OCI-LY3 (cell line): ENCODE data around the gene HCRTR1.

Source experiments
- H2AFZ ChIP-seq: fragments of 200-600, 300-600 bp; shearing (Covaris generic); 2 replicates; pipeline ENCODE4 v1.6.0; 2014; ENCODE audit warnings: antibody characterized with exemption, low read depth, low read length
- H3K27ac ChIP-seq: fragments of 200-600, 300-600 bp; sonication (generic); 2 replicates; pipeline ENCODE4 v1.5.1; 2014; ENCODE audit warnings: mild to moderate bottlenecking, low read length, moderate library complexity, mixed read lengths
- H3K27me3 ChIP-seq: fragments of 200-600, 300-600 bp; sonication (generic); 2 replicates; pipeline ENCODE4 v1.6.1; 2014; ENCODE audit warnings: low read depth, low read length, mixed read lengths
- H3K36me3 ChIP-seq: fragments of 200-600, 300-600 bp; sonication (generic); replicated peaks from 2 replicates; pipeline ENCODE3; 2014; ENCODE audit warnings: low read depth, low read length, mixed read lengths
- H3K4me1 ChIP-seq: fragments of 300-600, 200-600 bp; sonication (generic); 2 replicates; pipeline ENCODE4 v1.6.1; 2014; ENCODE audit warnings: low read length, mixed read lengths
- H3K4me2 ChIP-seq: fragments of 200-600, 300-600 bp; sonication (generic); 2 replicates; pipeline ENCODE4 v1.6.1; 2014; ENCODE audit warnings: low read length, mixed read lengths
- H3K4me3 ChIP-seq: fragments of 300-600, 200-600 bp; sonication (generic); 2 replicates; pipeline ENCODE4 v1.5.1; 2014; ENCODE audit warnings: antibody characterized with exemption, mild to moderate bottlenecking, low read length, moderate library complexity
- H3K79me2 ChIP-seq: fragments of 300-600, 200-600 bp; shearing (Covaris generic); 2 replicates; pipeline ENCODE4 v1.6.1; 2014; ENCODE audit warnings: mild to moderate bottlenecking, low read length, mixed read lengths
- H3K9ac ChIP-seq: fragments of 300-600, 200-600 bp; shearing (Covaris generic); 2 replicates; pipeline ENCODE4 v1.6.0; 2014; ENCODE audit warnings: mild to moderate bottlenecking, low read length, moderate library complexity
- H3K9me3 ChIP-seq: fragments of 200-600, 300-600 bp; shearing (Covaris generic); 2 replicates; pipeline ENCODE4 v1.6.1; 2014; ENCODE audit warnings: low read length, mixed read lengths; ENCODE audit not compliant: insufficient read depth
- H4K20me1 ChIP-seq: fragments of 200-600, 300-600 bp; sonication (generic); 2 replicates; pipeline ENCODE4 v1.6.1; 2016; ENCODE audit warnings: low read length, mixed read lengths; ENCODE audit not compliant: insufficient read depth
- CTCF ChIP-seq: fragments of 200-600, 300-600 bp; sonication (generic); IDR thresholded peaks from 2 replicates; pipeline ENCODE4 v1.5.1; 2014; ENCODE audit warnings: antibody characterized with exemption, low read length, low read depth
- EZH2phosphoT487 ChIP-seq: fragments of 200-600 bp; shearing (Covaris generic); IDR thresholded peaks from 2 replicates; pipeline ENCODE4 v1.6.1; 2018; ENCODE audit warnings: antibody characterized with exemption, mixed run types, low read depth

HCRTR1 gene

DNA sequence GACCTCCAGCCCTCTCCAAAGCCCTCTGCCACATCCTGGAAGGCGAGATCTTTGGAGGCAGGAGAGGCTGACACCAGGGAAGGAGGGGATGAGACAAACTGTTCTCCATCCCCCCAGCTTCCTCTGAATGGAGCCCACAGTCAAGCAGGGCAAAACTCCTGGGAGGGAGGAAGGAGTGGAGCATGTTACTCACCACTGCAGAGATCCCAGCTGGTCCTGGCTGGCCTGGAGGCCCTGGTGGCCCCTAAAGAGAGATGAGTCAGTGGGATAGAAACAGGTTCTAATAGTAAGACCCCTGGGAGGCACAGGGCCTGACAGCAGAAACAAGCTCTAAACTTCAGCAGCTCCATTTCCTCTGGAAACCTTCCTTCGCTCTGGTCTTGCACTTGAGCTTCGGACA lies 41.2 kb downstream of the HCRTR1 start:
- Histone ChIP-seq H3K9me3 (no peaks in the 10 kb centered on the region), H4K20me1 (no peaks in the 10 kb centered on the region), H3K36me3 (no peaks in the 10 kb centered on the region), H3K4me2 (no peak overlapping the region), H3K4me1 (peaks cover 6% of the 10 kb centered on the region; the same call in 1 of the 2 replicates), H2AFZ (no peak overlapping the region), H3K9ac (no peak overlapping the region), H3K27me3 (no peaks in the 10 kb centered on the region), H3K27ac (no peak overlapping the region), H3K79me2 (no peaks in the 10 kb centered on the region), H3K4me3 (no peak overlapping the region)
- TF ChIP-seq EZH2phosphoT487 = no peak
- TF ChIP-seq CTCF = no peak

- Histone ChIP-seq H2AFZ (no peak overlapping the region), H4K20me1 (no peaks in the 10 kb centered on the region), H3K27ac (no peak overlapping the region), H3K4me1 (peaks cover 6% of the 10 kb centered on the region; the same call in 1 of the 2 replicates), H3K27me3 (no peaks in the 10 kb centered on the region), H3K9ac (no peak overlapping the region), H3K79me2 (no peaks in the 10 kb centered on the region), H3K4me3 (no peak overlapping the region), H3K36me3 (no peaks in the 10 kb centered on the region), H3K9me3 (no peaks in the 10 kb centered on the region), H3K4me2 (no peak overlapping the region)
- TF ChIP-seq EZH2phosphoT487 = no peak
Measured at GRCh38 chr1:31659889-31660288, 42.4 kb downstream of the HCRTR1 start.

DNA sequence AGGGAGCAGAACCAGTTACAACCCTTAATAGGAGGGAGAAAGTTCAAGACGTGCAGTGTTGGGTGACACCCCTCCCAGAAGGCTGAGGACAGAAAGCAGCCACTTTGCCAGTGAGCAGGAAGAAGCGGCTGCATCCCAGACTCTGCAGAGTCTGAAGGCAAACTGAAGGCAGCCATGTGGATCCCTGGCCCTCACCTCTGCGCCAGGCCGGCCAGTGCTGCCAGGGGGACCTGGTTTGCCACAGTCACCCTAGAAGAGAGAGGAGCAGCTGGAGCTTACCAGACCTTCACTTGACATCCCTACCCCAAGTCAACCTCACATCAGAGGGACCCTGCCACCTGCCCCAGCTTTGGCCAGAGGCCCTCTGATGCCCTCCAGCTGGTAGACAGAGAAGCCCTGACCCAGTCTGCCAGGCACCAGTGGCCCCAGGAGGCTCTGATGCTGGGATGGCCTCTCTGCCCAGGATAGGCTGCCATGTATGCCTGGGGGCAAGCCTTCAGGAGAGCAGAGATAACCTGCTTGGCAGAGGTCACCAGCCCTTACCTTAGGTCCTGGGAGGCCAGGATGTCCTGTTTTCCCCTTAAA lies 43.5 kb downstream of the HCRTR1 start:
- Histone ChIP-seq H3K79me2 (no peaks in the 10 kb centered on the region), H3K9ac (no peak overlapping the region), H3K4me3 (no peak overlapping the region), H3K4me2 (no peak overlapping the region), H4K20me1 (no peaks in the 10 kb centered on the region), H3K36me3 (no peaks in the 10 kb centered on the region), H3K27me3 (no peaks in the 10 kb centered on the region), H2AFZ (no peak overlapping the region), H3K9me3 (no peaks in the 10 kb centered on the region), H3K27ac (no peak overlapping the region), H3K4me1 (peaks cover 6% of the 10 kb centered on the region; the same call in 1 of the 2 replicates)
- TF ChIP-seq CTCF (no peak), EZH2phosphoT487 (no peak)

GRCh38 chr1:31661856-31662255 lies 44.4 kb downstream of the HCRTR1 start:
- H3K4me2 ChIP-seq = no peak overlapping the region
- H3K27ac ChIP-seq = no peak overlapping the region
- H3K9me3 ChIP-seq = no peaks in the 10 kb centered on the region
- H3K4me1 ChIP-seq = peaks cover 6% of the 10 kb centered on the region; the same call in 1 of the 2 replicates
- H3K36me3 ChIP-seq = no peaks in the 10 kb centered on the region
- H3K79me2 ChIP-seq = no peaks in the 10 kb centered on the region
- H3K4me3 ChIP-seq = no peak overlapping the region
- no peaks in the 10 kb centered on the region for H3K27me3 ChIP-seq
- no peak overlapping the region for H3K9ac ChIP-seq
- TF ChIP-seq CTCF (no peak), EZH2phosphoT487 (no peak)
- no peaks in the 10 kb centered on the region for H4K20me1 ChIP-seq
- no peak overlapping the region for H2AFZ ChIP-seq
